PFSK-1 (cell line): ENCODE data around the gene RGS4. TPM values are rescaled to one million over a fixed set of nuclear protein-coding genes. Genes with fewer than 3 reads are reported as not detected.

Experiments
- FOXP2 ChIP-seq: optimal IDR thresholded peaks from 2 replicates; pipeline ENCODE3; 2011; ENCODE audit warnings: borderline replicate concordance, control low read depth, inconsistent platforms; ENCODE audit not compliant: insufficient read depth; ENCODE audit errors: extremely low read length, extremely low read depth
- POLR2AphosphoS5 ChIP-seq: IDR thresholded peaks from 2 replicates; pipeline ENCODE4 v1.6.1; 2012; ENCODE audit warnings: low read depth, mild to moderate bottlenecking, control low read depth, low read length, moderate library complexity
- REST ChIP-seq, 2 experiments: IDR thresholded peaks; 2 replicates each; pipeline versions ENCODE4 v1.6.1 to v1.8.0; 2011 to 2012; ENCODE audit warnings: low read depth in 2 of 2, low read length in 2 of 2, control low read depth in 1 of 2, inconsistent platforms in 1 of 2, mild to moderate bottlenecking in 1 of 2, moderate library complexity in 1 of 2; ENCODE audit not compliant: insufficient read depth in 1 of 2
- SIN3A ChIP-seq: IDR thresholded peaks from 2 replicates; pipeline ENCODE4 v1.6.1; 2012; ENCODE audit warnings: mild to moderate bottlenecking, low read length, moderate library complexity, borderline replicate concordance; ENCODE audit not compliant: insufficient read depth
- TAF1 ChIP-seq: IDR thresholded peaks from 2 replicates; pipeline ENCODE4 v1.6.1; 2012; ENCODE audit warnings: low read length, control low read depth, borderline replicate concordance; ENCODE audit not compliant: insufficient read depth
- polyA plus RNA-seq: library from polyadenylated mRNA; unstranded; fragments of >200 nt; gene quantifications from one replicate; pipeline ENCODE4 v1.2.1, GENCODE V29; 2012; ENCODE audit warnings: low read depth, missing spikeins; ENCODE audit not compliant: insufficient read length

Gene RGS4
- 2.4 TPM for polyA plus RNA-seq

GRCh38 chr1:163069142-163069541 is at the start of gene RGS4:
Gene RGS4, plus strand, starts transcription at chr1:163069361. Its CDS starts 124 bp downstream, at chr1:163069485.
- peak; percentile 58; the same call in 1 of the 2 replicates for TF ChIP-seq TAF1
- peak; percentile 34; the same call in 1 of the 2 replicates for TF ChIP-seq POLR2AphosphoS5
- no peak for TF ChIP-seq REST (IDR thresholded peaks at IDR 0.05; ENCODE audit: insufficient read depth in 1 of 2, low read depth in 2 of 2, low read length in 2 of 2)

GRCh38 chr1:163022129-163022528 is 47.0 kb upstream of the RGS4 start:
- TF ChIP-seq REST (IDR thresholded peaks at IDR 0.05; ENCODE audit: insufficient read depth in 1 of 2, low read depth in 2 of 2, low read length in 2 of 2), result no peak
- no peak for TF ChIP-seq POLR2AphosphoS5
- TF ChIP-seq SIN3A, result no peak
- no peak for TF ChIP-seq FOXP2
- TF ChIP-seq TAF1, result no peak

GRCh38 chr1:163027610-163028009 is 41.6 kb upstream of the RGS4 start:
- no peak for TF ChIP-seq SIN3A
- no peak for TF ChIP-seq FOXP2
- no peak for TF ChIP-seq TAF1
- no peak for TF ChIP-seq REST (IDR thresholded peaks at IDR 0.05; ENCODE audit: insufficient read depth in 1 of 2, low read depth in 2 of 2, low read length in 2 of 2)
- no peak for TF ChIP-seq POLR2AphosphoS5

GRCh38 chr1:163029901-163030300 is 39.3 kb upstream of the RGS4 start:
- TF ChIP-seq FOXP2, result no peak
- TF ChIP-seq SIN3A, result no peak
- no peak for TF ChIP-seq REST (IDR thresholded peaks at IDR 0.05; ENCODE audit: insufficient read depth in 1 of 2, low read depth in 2 of 2, low read length in 2 of 2)
- no peak for TF ChIP-seq TAF1
- no peak for TF ChIP-seq POLR2AphosphoS5
